HEK293T (cell line): ENCODE results near the gene CACNG5.
A peak's percentile ranks its signal among the peaks of the same experiment; 100 is the strongest.

ENCODE experiments used
- CTCF ChIA-PET: fragments of 350-600 bp; formaldehyde crosslinking; extraction: SDS; loops from one replicate; lab custom pipeline; 2021; ENCODE audit warnings: antibody characterized with exemption, inconsistent platforms; lab: Yijun Ruan, JAX
- POLR2A ChIA-PET: fragments of 350-600 bp; formaldehyde crosslinking; extraction: SDS; loops from one replicate; lab custom pipeline; 2020; ENCODE audit warnings: antibody characterized with exemption, inconsistent platforms; lab: Yijun Ruan, JAX
- DNase-seq: peaks from one replicate; pipeline ENCODE4 v3.0.0; 2012; ENCODE audit warnings: mixed read lengths; ENCODE audit errors: extremely low spot score
- ARNT ChIP-seq: fragments of 450-650 bp; IDR thresholded peaks from 2 replicates; pipeline ENCODE4 v1.6.1; 2017; ENCODE audit warnings: mild to moderate bottlenecking
- BHLHE40 ChIP-seq: fragments of 450-650 bp; IDR thresholded peaks from 2 replicates; pipeline ENCODE4 v1.6.1; 2016; ENCODE audit warnings: mild to moderate bottlenecking, moderate library complexity, borderline replicate concordance
- CTBP1 ChIP-seq: fragments of 450-650 bp; IDR thresholded peaks from 2 replicates; pipeline ENCODE4 v1.6.1; 2016; ENCODE audit warnings: borderline replicate concordance
- ELF4 ChIP-seq: fragments of 450-650 bp; IDR thresholded peaks from 2 replicates; pipeline ENCODE4 v1.6.1; 2017; ENCODE audit warnings: antibody characterized with exemption
- FOXA1 ChIP-seq: fragments of 450-650 bp; IDR thresholded peaks from 2 replicates; pipeline ENCODE4 v1.6.1; 2016; ENCODE audit warnings: mild to moderate bottlenecking
- FOXK2 ChIP-seq: fragments of 450-650 bp; IDR thresholded peaks from 2 replicates; pipeline ENCODE4 v1.6.1; 2016; ENCODE audit warnings: mild to moderate bottlenecking
- FOXM1 ChIP-seq: fragments of 450-650 bp; IDR thresholded peaks from 2 replicates; pipeline ENCODE4 v1.6.1; 2017; ENCODE audit warnings: mild to moderate bottlenecking, borderline replicate concordance
- HDGF ChIP-seq: fragments of 450-650 bp; IDR thresholded peaks from 2 replicates; pipeline ENCODE4 v1.6.1; 2017; ENCODE audit warnings: antibody characterized with exemption, borderline replicate concordance
- L3MBTL2 ChIP-seq: fragments of 450-650 bp; conservative IDR thresholded peaks from 2 replicates; pipeline ENCODE4 v1.6.1; 2016; ENCODE audit warnings: mild to moderate bottlenecking
- LEF1 ChIP-seq: fragments of 450-650 bp; IDR thresholded peaks from 2 replicates; pipeline ENCODE4 v1.6.1; 2017; ENCODE audit warnings: mild to moderate bottlenecking, borderline replicate concordance
- NFRKB ChIP-seq: fragments of 450-650 bp; IDR thresholded peaks from 2 replicates; pipeline ENCODE4 v1.6.1; 2016; ENCODE audit warnings: mild to moderate bottlenecking, moderate library complexity
- PKNOX1 ChIP-seq: fragments of 450-650 bp; IDR thresholded peaks from 2 replicates; pipeline ENCODE4 v1.6.1; 2016
- SP1 ChIP-seq: fragments of 450-650 bp; IDR thresholded peaks from 2 replicates; pipeline ENCODE4 v1.6.1; 2017
- SUZ12 ChIP-seq: fragments of 450-650 bp; IDR thresholded peaks from 2 replicates; pipeline ENCODE4 v1.6.1; 2016; ENCODE audit warnings: mild to moderate bottlenecking
- TARDBP ChIP-seq: fragments of 450-650 bp; IDR thresholded peaks from 2 replicates; pipeline ENCODE4 v1.6.1; 2016
- ZNF384 ChIP-seq: fragments of 450-650 bp; IDR thresholded peaks from 2 replicates; pipeline ENCODE4 v1.6.1; 2016

CACNG5 gene

GRCh38 chr17:66849032-66849655 is 14.2 kb downstream of the CACNG5 start:
- DNase-seq = no peak
- TF ChIP-seq L3MBTL2 = no peak
- no peak for TF ChIP-seq FOXA1
- no peak for TF ChIP-seq BHLHE40
- no peak for TF ChIP-seq ELF4
- no peak for TF ChIP-seq ZNF384
- TF ChIP-seq CTBP1 = no peak
- TF ChIP-seq FOXK2 = no peak
- TF ChIP-seq PKNOX1 = no peak
- TF ChIP-seq SUZ12 = no peak
- no peak for TF ChIP-seq FOXM1
- no peak for TF ChIP-seq ARNT
- no peak for TF ChIP-seq LEF1
- no peak for TF ChIP-seq NFRKB
- TF ChIP-seq TARDBP = no peak
- no peak for TF ChIP-seq SP1
- CTCF ChIA-PET = interaction anchor here (0.6 kb wide), 1 partner anchor 854 kb away, joined by 4 read pairs; no protein-coding TSS in a partner anchor
- POLR2A ChIA-PET = no interaction called here

GRCh38 chr17:66849851-66850580 is 15.1 kb downstream of the CACNG5 start:
- ChIA-PET POLR2A (no interaction called here), CTCF (interaction anchor here (0.6 kb wide), 1 partner anchor 855 kb away, joined by 4 read pairs; no protein-coding TSS in a partner anchor)
- no peak for DNase-seq
- no peak for TF ChIP-seq L3MBTL2
- TF ChIP-seq SUZ12 = no peak
- no peak for TF ChIP-seq FOXK2
- no peak for TF ChIP-seq ELF4
- no peak for TF ChIP-seq CTBP1
- TF ChIP-seq FOXA1 = no peak
- no peak for TF ChIP-seq HDGF
- no peak for TF ChIP-seq FOXM1
- TF ChIP-seq SP1 = no peak
- TF ChIP-seq NFRKB = no peak
- no peak for TF ChIP-seq PKNOX1
- TF ChIP-seq TARDBP = no peak
- no peak for TF ChIP-seq BHLHE40
- TF ChIP-seq ARNT = no peak
- no peak for TF ChIP-seq LEF1
- TF ChIP-seq ZNF384 = no peak

- DNase-seq = no peak
- ChIA-PET POLR2A (no interaction called here), CTCF (no interaction called here)
- TF ChIP-seq PKNOX1 (no peak), CTBP1 (no peak), TARDBP (no peak), SUZ12 (no peak), FOXM1 (no peak), FOXA1 (no peak), BHLHE40 (no peak), NFRKB (no peak), L3MBTL2 (no peak), HDGF (no peak)
Measured at GRCh38 chr17:66850692-66851091, 15.8 kb downstream of the CACNG5 start.

GRCh38 chr17:66855204-66855603 is 20.3 kb downstream of the CACNG5 start:
- peak; percentile 37 for DNase-seq
- ChIA-PET POLR2A (no interaction called here), CTCF (interaction anchor here (0.6 to 1.2 kb wide), 2 partner anchors 37 to 210 kb away, joined by 3 read pairs; no protein-coding TSS in a partner anchor)
- TF ChIP-seq L3MBTL2 (no peak), ELF4 (no peak), PKNOX1 (no peak), FOXA1 (no peak), HDGF (no peak), TARDBP (no peak), LEF1 (no peak), BHLHE40 (no peak), CTBP1 (no peak), ZNF384 (no peak), SP1 (no peak), SUZ12 (no peak), ARNT (no peak), FOXK2 (no peak), NFRKB (no peak), FOXM1 (no peak)
